GM23248 (cell line): Measurements from ENCODE around the gene GALNT8.

Experiments
- EZH2 ChIP-seq: fragments of 200-600 bp; sonication (generic); IDR thresholded peaks from 2 replicates; pipeline ENCODE4 v1.6.1; 2018; ENCODE audit warnings: antibody characterized with exemption, mild to moderate bottlenecking; ENCODE audit not compliant: insufficient read depth, poor library complexity, severe bottlenecking
- EZH2phosphoT487 ChIP-seq: fragments of 200-600 bp; sonication (generic); IDR thresholded peaks from 2 replicates; pipeline ENCODE4 v1.6.1; 2018; ENCODE audit warnings: antibody characterized with exemption, moderate library complexity, mild to moderate bottlenecking, low read depth; ENCODE audit not compliant: insufficient read depth

DNA sequence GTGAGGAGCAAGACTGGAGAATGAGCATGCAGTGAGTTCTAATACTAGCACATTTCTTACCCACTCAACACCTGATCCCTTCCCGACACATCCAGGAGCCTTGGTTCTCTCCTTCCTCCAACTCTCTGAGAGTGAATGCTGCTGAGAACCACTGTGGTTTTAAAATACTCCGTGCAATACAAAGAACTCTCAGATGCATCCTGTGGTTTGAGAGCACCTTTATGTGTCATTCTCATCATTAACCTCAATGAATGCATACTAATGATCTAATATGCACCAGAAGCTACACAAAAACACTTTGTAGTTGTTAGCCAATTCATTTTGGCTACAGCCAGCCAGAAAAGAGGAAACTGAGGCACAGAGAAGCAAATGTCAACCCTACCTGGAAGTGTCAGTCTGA lies 87.6 kb downstream of the GALNT8 start:
- TF ChIP-seq EZH2 (no peak), EZH2phosphoT487 (no peak)
